Stimulated activated CD8-positive, alpha-beta memory T cell treated with anti-CD3 and anti-CD28 coated beads, Interleukin-15, amount 100 ng/mL, for 4 hours (primary cell): Measurements from ENCODE around the gene AASDHPPT.

Experiments
- DNase-seq, 2 donors: peaks; one replicate each; pipeline ENCODE4 v3.0.0-alpha.2; 2020; ENCODE audit warnings: low read depth in 2 of 2

Gene AASDHPPT

DNA sequence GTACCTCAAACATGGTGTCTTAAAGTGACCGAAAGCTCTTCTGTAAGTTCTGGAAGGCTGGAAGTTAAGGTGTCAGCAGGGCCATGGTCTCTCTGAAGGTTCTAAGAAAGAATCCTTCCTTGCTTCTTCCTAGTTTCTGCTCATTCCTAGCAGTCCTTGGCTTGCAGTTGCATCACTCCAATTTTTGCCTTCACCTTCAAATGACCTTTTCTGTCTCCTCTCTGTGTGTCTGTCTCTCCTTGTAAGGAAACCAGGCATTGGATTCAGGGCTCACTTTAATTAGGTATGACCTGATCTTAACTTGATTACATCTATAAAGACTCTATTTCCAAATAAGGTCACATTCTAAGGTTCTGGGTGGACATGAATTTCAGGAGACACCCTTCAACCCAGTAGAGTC is 8.7 kb downstream of the AASDHPPT start:
- DNase-seq = no peak

GRCh38 chr11:106086850-106087249 is 9.4 kb downstream of the AASDHPPT start:
- no peak for DNase-seq

DNA sequence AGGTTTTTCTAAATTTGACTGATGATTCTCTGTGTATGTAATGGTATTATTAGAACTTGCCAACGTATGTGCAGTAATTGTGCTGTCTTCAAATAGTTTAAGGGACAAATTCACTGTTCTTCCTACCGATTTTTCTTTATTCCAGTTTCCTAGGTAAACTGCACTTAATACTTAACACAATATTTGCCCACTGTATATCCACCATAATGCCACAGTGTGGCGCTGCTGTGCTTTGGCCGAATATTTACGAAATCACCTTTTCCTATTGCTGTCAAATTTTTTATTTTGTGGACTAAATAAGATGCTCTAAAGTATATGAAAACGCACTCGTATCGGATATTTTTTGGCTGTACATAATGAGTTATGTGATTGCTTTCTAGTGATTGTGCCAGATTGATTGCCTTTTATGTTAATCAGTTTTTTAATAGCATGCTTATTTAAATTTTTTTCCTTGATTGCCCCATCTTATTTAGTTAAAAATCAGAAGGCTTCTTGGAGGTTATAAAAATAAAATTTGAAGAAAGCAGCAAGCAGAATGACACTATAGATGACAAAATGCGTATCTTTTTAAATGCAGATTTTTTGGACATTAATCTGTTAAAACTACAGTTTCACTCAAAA is 10.5 kb downstream of the AASDHPPT start:
- no peak for DNase-seq

DNA sequence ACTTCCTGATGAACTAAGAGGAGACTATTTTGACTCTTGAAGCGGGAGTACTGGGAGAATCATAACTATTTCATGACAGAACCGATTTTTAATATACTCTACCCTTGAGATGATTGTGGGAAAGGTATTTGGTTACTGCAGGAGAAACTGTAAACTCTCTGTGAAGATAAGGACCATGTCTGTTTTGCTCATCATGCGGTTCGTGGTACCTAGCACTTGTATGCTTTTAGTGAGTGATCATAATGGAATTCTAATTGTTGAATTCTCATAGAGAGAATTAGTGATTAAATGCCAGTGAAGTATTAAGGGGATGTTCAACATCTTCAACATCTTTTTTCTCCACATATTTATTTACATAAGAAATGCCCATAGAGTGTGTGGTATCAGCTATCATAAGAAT is 11.4 kb downstream of the AASDHPPT start:
- no peak for DNase-seq

GRCh38 chr11:106091480-106092123 is 14.1 kb downstream of the AASDHPPT start:
- DNase-seq = no peak

GRCh38 chr11:106092446-106092845 is 15.0 kb downstream of the AASDHPPT start:
- DNase-seq = no peak

GRCh38 chr11:106098893-106099553 is 21.6 kb downstream of the AASDHPPT start:
- DNase-seq = no peak

- DNase-seq = no peak
Observed at GRCh38 chr11:106101370-106101769, 23.9 kb downstream of the AASDHPPT start.

DNA sequence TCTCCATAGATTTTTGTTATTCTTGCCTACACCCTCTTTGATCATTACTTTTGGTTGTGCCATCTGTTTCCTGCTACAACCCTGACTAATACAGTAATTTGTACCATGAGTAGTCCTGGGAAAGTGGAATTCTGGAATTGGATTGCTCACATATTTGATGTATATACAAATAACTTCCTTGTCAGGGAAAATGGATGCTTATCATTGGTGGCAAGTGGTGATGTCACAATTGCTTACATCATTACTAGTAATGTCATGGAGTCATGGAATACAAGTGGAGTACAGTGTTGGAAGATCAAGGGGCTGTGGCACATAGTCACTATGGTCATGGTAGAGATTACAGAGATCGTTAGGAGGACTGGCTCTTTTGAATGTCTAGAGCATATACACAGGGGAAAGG is 24.4 kb downstream of the AASDHPPT start:
- DNase-seq = no peak

GRCh38 chr11:106105986-106106385 is 28.5 kb downstream of the AASDHPPT start:
- DNase-seq = no peak

DNA sequence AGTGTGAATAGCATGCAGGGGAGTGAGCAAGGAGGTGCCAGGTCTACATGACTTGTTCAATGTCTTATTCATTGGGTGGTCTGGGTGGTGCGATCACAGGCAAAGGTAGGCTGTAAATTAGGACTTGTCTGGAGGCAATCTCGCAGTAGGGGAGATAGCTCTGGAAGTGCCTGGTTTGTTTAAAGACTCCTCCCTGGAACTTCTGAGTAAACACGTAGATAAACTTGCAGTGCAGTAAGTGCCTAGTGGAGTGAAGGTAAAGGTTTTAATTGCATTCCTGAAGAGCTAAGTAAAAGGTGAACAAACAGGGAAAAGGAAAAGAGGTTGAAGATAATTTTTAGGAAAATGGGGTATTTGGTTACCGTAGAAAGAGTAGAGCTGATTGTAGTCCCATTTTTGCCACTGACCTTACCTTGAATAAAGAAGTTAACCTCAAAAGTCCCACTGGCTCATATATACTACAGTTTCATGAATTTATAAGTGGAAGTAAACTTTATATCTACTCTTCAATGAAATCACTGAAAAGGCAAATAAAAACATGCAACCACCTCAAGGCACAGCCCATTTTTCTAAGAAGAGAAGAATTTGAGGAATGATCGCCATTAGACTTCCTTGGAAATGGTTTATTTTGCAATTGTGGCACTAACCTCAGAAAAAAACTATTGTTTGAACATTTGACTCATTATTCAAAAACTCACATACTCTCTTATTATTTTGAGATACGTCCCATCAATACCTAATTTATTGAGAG is 44.3 kb downstream of the AASDHPPT start:
- DNase-seq = no peak

DNA sequence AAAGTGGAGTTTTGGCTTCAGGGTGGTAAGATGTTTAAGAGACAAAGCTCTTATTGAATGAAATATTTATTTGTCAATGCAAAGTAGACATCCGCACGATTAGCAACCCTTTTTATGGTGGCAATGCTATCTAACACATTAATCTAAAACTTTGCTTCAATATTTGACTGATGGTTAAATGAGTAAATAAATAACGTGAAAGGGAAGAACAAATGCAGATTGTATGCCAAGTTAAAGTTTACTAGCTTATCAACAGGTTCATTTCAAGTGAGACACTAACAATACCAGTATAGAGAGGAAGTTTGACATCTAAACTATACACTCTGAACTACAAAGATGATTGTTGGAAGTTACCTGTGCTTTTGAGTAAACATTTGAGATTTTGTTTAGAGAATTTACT is 50.1 kb downstream of the AASDHPPT start:
- DNase-seq = no peak

DNA sequence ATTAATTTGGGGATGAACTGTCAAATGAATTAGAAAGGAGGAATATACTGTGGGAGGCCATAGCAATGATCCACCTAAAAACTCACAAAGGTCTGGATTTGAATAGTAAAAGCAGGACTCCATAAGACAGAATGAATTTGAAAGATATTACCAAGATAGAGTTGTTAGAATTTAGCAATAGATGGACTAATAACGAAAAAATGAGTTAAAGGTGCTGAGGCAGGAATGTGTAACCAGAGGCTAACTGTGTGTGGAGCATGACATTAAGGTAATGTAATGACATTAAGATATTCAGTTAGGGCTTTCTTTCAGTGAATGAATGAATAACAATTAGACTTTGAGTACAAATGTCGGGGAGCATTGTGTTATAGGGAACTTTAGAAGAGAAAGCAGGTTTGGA is 51.3 kb downstream of the AASDHPPT start:
- no peak for DNase-seq

DNA sequence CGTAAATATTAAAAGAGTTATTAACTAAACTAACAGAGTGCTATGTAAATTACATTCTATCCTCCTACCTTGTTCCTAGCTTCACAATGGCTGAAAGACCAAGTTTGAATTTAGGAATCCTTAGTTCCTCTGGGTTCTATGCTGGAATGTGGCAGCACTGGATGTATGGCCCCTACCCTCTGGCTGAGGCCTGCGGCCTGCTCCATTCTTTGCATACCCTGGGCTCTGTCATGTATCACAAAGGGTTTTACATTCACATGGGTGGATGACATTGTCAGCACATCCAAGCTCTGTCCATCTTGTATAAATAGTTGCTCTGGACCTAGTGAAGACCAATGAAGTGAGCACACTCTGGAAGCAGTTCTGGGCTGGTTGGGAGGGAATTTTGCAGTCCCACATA is 54.5 kb downstream of the AASDHPPT start:
- DNase-seq = no peak

DNA sequence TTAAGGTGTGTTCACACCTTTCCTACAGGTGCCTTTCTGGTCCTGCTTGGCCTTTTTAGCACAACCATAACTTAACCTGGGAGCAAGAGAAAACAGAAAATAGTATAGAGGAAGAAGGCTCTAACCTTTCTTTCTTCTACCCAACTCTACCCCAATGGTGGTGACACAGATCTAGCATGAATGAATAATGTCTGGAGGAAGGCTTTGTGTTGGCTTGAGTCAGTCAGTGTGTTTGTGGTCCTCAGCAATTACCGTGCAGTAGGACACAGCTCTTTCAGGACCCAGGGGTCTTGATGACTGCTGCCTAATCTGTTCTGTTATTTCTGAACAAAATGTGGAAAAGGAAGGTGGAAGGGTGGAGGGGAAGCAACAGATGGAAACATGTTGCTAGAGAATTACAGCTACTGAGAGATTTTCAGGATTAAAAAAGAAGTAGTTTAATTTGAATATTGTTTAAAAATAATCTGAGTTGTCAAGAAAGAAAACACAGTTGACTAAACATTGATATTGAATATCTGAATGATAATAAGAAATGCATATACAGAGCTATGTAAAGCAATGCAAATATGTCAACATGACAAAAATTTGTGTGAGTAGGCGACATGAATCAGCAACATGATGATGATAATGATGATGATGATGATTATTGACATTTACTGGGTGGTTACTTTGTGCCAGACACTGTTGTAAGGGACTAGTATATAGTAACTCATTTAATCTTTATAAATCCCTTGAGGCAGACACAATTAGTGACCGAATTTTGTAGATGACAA is 55.3 kb downstream of the AASDHPPT start:
- no peak for DNase-seq

DNA sequence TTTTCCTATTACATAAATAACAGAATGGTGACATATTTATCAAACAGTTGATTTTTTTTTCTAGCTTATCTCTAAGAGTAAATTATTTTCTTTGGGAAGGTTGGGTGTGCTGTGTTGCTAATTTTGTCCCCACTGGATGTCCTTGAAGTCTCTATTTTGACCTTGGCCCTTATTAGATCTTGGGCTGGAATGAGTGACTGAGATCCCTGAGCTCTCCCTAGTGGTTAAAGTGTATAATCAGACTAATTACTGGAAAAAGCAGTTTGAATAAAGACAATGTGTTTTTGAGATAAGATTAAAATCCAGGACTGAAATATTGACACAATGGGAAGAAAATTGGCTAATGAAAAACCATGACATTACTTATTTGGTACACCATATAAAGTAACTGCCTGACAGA is 56.1 kb downstream of the AASDHPPT start:
- no peak for DNase-seq

DNA sequence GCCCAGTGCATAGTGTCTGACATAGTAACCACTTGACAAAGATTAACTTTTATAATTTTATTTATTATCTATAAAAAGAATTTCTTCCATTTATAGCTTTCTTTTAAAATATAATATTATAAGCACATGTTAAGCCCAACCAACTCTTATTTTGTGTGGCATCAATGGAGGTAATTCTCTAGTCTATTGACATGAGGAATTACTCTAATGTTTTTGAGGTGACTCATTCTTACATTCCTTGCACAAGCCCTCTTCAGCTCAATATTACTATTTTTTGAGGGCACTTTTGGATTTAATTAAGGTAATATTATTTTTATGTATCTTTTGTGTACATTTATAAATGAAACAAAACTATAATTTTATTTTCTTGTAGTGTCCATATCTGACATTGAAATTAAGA is 59.6 kb downstream of the AASDHPPT start:
- DNase-seq = no peak

- DNase-seq = no peak
Observed at GRCh38 chr11:106137758-106138157, 60.3 kb downstream of the AASDHPPT start.
